Activated effector memory CD4-positive, alpha-beta T cell treated with anti-CD3 and anti-CD28 coated beads, Interleukin-2, amount 50 U/mL, for 16 hours (primary cell): ENCODE measurements around the gene ULK4.
"Not testable (repeated sequence)": the region's sequence is repeated elsewhere in the genome, so short reads cannot be mapped to it uniquely, and the experiment has no call there.

Experiments
- DNase-seq: peaks from one replicate; pipeline ENCODE4 v3.0.0-alpha.2; 2020

Gene ULK4

GRCh38 chr3:41961751-41962679 is at the start of gene ULK4:
Gene ULK4, minus strand, starts transcription at chr3:41962103. Its CDS starts 7,344 bp downstream, at chr3:41954759.
- peak; percentile 98 for DNase-seq

- DNase-seq: no peak
Measured at GRCh38 chr3:42010530-42010929, 48.6 kb upstream of the ULK4 start.

GRCh38 chr3:42009456-42009855 is 47.6 kb upstream of the ULK4 start:
- no peak for DNase-seq

GRCh38 chr3:42007785-42008184 is 45.9 kb upstream of the ULK4 start:
- no peak for DNase-seq

- no peak for DNase-seq
Measured at GRCh38 chr3:42005401-42005800, 43.5 kb upstream of the ULK4 start.

DNA sequence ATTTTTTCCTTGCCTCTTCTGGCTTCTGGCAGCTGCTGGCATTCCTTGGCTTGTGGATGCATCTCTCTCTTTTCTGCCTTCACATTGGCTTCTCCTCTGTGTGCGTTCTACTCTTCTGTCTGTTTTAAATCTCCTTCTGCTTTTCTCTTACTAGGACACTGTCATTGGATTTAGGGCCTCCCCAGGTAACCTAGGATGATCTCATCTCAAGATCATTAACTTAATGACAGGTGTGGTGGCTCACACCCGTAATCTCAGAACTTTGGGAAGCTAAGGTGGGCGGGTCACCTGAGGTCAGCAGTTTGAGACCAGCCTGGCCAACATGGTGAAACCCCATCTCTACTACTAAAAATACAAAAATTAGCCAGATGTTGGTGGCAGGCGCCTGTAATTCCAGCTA is 40.9 kb upstream of the ULK4 start:
- DNase-seq: no peak

DNA sequence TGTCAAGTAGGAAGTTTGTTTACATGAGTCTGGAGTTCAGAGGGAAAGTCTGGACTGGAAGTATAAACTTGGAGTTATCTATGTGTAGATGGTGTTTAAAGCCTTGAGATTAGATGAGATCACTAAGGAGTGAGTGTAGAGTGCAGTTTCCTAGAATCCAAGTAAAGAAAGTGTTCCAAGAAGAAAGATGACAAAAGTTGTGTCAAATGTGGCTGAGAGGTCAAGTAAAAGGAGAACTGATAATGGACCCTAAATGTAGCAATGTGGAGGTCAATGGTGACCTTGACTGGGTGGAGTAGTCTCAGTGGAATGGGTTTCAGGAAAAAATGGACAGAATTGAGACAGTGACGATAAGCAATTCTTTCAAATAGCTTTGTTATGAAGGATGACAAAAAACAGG is 39.9 kb upstream of the ULK4 start:
- DNase-seq: no peak

DNA sequence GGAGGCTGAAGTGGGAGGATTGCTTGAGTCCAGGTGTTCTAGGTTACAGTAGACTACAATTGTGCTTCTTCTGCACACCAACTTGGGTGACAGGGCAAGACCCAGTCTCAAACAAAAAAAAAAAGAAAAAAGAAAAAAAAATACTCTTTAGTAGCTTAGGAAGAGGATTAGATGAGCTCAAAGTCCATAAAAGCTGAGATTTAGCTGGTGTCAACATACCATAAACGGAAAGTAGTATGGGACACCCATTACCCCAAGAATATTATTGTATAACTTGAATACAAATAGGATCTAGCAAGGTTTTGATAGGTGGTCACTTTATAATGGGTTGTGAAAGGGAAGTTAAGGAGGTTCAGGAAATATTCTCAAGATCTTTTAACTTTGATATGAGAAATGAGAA is 38.0 kb upstream of the ULK4 start:
- DNase-seq: no peak

GRCh38 chr3:41997702-41998550 is 36.0 kb upstream of the ULK4 start:
- no peak for DNase-seq

- no peak for DNase-seq
Measured at GRCh38 chr3:41991437-41991836, 29.5 kb upstream of the ULK4 start.

GRCh38 chr3:41989518-41989917 is 27.6 kb upstream of the ULK4 start:
- no peak for DNase-seq

DNA sequence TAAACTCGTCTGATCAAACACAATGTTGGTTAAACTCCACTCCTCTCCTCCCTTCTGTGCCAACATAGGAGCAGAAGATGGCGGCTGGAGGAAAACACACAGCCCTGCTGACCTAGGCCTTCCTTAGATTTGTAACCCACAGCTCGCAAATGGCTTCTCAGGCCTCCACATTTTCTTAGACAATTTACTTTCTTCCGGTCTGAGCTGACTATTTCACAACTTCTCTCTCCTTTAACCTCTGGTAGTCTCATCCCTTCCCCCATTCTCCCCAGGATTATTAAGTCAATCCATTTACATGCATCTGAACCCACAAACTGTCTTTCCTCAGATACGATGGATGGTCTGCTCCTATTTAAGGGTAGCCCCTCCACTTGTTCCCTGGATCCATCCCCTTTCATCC is 25.7 kb upstream of the ULK4 start:
- DNase-seq: no peak

- no peak for DNase-seq
Measured at GRCh38 chr3:41986561-41986960, 24.7 kb upstream of the ULK4 start.

GRCh38 chr3:41985018-41985417 is 23.1 kb upstream of the ULK4 start:
- DNase-seq: no peak

- DNase-seq: not testable (repeated sequence)
Measured at GRCh38 chr3:41983091-41983490, 21.2 kb upstream of the ULK4 start.

DNA sequence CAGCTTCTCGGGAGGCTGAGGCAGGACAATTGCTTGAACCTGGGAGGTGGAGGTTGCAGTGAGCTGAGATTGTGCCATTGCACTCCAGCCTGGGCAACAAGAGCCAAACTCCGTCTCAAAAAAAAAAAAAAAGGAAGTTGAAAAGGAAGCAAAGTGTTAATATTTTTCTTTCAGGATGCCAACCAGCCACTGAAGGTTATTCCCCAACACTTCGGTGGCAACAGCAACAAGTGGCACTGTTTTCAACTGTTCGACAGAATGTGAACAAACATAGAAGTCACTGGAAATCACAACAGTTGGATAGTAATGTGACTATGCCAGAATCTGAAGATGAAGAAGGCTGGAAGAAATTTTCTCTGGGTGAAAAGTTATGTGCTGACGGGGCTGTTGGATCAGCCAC is 15.5 kb upstream of the ULK4 start:
- not testable (repeated sequence) for DNase-seq

DNA sequence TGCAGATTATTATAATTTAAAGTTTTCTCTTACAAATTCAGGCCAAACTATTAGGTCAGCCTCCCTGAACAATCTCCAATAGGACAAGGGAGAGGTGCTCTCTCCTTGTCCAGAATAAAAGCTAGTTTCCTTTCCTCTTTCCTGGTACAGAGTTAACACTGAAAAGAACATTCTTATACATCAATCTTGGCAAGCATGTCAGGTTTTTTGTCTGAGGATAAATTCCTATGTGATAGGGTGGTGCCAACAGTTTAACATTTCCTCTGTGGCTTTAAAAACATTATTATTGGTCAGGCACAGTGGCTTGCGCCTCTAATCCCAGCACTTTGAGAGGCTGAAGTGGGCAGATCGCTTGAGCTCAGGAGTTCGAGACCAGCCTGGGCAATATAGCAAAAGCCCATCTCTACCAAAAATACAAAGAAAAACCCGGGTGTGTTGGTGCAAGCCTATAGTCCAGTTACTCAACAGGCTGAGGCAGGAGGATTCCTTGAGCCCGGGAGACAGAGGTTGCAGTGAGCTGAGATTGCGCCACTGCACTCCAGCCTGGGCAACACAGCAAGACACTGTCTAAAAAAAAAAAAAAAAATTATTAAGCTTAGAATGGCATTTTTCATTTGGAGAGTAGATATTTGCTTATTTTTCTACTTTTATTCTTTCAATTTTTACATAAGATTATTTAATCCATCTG is 13.7 kb upstream of the ULK4 start:
- DNase-seq: no peak

DNA sequence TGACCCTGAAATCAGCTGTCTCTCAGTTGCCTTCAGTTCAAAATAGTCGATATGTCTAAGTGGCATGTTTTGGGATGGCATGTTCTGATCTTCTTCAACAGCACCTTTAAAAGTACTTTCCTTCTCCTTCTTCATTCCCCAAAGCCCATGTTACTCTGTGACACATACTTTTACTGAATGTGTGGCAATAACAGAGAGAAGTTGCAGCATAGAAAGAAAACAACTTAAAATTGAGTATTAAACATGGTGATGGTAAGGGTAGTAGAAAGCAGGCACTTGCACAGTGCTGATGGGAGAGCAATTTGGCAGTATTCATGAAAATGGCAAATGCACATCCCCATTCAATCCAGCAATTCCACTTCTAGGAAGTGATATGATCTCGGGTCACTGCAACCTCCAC is 12.3 kb upstream of the ULK4 start:
- no peak for DNase-seq

- DNase-seq: no peak
Measured at GRCh38 chr3:41972802-41973201, 10.9 kb upstream of the ULK4 start.

GRCh38 chr3:41966206-41966605 is 4.3 kb upstream of the ULK4 start:
- no peak for DNase-seq

GRCh38 chr3:41963823-41964222 is 1.9 kb upstream of the ULK4 start:
- DNase-seq: no peak

DNA sequence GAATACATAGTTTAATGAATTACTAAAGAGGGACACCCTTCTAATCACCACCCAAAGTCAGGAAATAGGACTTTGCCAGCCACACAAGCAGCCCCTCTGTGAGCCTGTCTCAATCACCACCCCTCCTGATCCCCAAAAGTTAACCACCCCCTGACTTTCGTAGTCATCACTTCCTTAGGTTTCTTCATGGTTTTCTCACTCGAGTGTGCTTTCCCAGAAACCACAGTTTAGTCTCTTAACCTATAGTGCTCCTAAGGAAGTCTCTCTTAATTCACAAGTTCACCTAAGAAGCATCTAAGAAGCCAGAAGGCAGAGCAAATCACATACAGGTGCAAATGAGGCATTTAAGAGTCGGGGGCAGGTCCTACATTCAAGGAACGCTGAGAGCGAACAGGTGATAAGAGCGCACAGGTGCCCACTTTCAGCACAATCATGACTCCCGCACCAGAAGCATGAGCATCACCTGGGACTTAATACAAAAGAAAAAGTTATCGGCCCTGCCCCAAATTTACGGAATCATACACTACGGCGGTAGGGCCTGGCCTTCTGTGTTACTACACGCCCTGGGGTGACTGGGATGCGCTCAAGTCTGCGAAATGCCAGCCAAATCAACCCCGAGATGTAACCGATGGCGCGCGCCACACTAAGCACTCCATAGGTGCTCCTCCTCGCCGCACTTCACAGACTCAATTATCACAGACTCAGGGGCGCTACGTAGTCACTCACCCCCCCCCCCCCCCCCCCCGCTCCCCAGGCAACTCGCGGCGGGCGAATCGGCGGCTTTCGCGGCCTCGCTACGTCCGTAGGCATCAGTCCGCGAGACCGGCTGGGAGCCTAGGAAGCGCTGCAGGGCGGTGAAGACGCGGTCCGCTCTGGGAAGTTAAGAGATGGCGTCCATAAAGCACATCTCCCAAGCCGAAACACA is 815 bp downstream of the ULK4 start:
- peak; percentile 83 for DNase-seq
